GM10248 (cell line): ENCODE data around the gene WAS.
"Not testable (repeated sequence)": the region's sequence is repeated elsewhere in the genome, so short reads cannot be mapped to it uniquely, and the experiment has no call there.

Experiments
- CTCF ChIA-PET: fragments of 300-600 bp; sonication (Branson Sonifier 250); formaldehyde crosslinking; extraction: SDS; loops from one replicate; lab custom pipeline; 2021; ENCODE audit warnings: antibody characterized with exemption; lab: Yijun Ruan, JAX
- POLR2A ChIA-PET: fragments of 350-650 bp; sonication (Branson Sonifier 250); formaldehyde crosslinking; extraction: SDS; loops from one replicate; lab custom pipeline; 2020; ENCODE audit warnings: antibody characterized with exemption; lab: Yijun Ruan, JAX
- DNase-seq: peaks from one replicate; pipeline ENCODE4 v3.0.0; 2012; ENCODE audit errors: extremely low spot score
- TF ChIP-seq, protein P1 (sequence below): IDR thresholded peaks from 2 replicates; pipeline ENCODE4 v1.5.1; 2012; ENCODE audit warnings: mild to moderate bottlenecking, low read depth; ENCODE audit errors: extremely low read depth, missing control alignments, control extremely low read depth

Gene WAS

DNA sequence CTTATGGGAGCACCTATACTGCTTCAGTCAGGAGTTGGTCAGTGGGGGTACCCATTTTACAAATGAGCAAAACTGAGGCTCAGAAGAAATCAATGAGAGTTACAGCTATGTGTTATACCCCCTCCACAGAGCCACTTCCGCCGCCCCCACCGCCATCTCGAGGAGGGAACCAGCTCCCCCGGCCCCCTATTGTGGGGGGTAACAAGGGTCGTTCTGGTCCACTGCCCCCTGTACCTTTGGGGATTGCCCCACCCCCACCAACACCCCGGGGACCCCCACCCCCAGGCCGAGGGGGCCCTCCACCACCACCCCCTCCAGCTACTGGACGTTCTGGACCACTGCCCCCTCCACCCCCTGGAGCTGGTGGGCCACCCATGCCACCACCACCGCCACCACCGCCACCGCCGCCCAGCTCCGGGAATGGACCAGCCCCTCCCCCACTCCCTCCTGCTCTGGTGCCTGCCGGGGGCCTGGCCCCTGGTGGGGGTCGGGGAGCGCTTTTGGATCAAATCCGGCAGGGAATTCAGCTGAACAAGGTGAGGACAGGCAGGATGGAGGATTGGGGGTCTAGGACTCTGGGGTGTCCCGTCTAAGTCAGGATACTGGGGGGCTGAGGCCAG is 5.0 kb downstream of the WAS start:
- TF ChIP-seq, protein P1, sequence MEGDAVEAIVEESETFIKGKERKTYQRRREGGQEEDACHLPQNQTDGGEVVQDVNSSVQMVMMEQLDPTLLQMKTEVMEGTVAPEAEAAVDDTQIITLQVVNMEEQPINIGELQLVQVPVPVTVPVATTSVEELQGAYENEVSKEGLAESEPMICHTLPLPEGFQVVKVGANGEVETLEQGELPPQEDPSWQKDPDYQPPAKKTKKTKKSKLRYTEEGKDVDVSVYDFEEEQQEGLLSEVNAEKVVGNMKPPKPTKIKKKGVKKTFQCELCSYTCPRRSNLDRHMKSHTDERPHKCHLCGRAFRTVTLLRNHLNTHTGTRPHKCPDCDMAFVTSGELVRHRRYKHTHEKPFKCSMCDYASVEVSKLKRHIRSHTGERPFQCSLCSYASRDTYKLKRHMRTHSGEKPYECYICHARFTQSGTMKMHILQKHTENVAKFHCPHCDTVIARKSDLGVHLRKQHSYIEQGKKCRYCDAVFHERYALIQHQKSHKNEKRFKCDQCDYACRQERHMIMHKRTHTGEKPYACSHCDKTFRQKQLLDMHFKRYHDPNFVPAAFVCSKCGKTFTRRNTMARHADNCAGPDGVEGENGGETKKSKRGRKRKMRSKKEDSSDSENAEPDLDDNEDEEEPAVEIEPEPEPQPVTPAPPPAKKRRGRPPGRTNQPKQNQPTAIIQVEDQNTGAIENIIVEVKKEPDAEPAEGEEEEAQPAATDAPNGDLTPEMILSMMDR, result no peak
- DNase-seq, result no peak
- ChIA-PET CTCF (no interaction called here), POLR2A (no interaction called here)

- no peak for DNase-seq
- POLR2A ChIA-PET, result no interaction called here
- CTCF ChIA-PET, result no interaction called here
- TF ChIP-seq, protein P1, result no peak
Observed at GRCh38 chrX:48689208-48689920, 5.8 kb downstream of the WAS start.

DNA sequence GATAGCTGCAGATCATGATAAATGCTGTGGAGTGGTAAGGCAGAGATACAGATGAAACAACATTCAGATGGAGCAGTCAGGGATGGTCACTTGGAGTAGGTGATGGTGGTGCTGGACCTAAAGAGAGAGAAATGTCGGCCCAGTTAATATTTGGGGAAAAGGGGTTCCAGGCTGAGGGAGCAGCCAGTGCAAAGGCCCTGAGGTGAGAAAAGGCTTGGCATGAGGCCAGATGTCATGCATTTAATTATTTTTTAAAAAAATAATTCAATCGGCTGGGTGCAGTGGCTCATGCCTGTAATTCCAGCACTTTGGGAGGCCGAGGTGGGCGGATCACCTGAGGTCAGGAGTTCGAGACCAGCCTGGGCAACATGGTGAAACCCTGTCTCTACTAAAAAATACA is 8.1 kb downstream of the WAS start:
- POLR2A ChIA-PET, CTCF ChIA-PET, DNase-seq: not testable (repeated sequence)

DNA sequence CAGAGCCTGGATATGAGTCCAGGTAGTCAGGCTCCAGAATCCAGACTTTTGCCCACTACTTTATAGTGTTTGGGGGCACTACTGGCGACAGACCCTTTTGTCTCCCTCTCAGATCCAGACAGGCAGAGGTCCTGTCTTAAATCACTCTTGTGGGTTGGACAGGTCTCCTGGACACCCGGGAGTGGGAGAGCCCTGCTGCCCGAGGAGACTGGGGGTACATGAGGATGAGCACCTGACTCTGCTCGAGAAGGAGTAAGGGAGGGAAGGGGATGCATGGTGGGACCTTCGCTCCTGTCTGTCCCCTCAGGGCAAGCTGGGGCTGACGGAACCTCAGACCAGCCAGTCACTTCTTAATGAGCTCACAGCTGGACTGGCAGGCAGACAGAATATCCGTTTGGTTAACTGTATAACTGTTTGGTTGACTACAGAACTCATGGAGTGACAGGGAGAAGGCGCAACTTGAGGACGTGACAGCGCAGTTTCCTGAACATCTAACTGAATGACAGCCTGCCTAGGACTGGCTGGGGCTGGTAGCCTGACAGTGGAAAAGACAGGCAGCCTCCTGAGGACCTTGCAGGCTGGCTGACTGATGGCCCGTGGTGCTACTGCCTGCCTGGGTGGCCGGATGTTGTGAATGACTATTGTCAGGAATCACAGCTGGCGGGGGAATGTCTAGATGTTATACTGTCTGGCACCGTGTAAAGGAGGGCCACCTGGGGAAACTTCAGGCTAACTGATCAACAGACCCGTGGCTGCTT is 11.4 kb downstream of the WAS start:
- TF ChIP-seq, protein P1, result no peak
- DNase-seq, result no peak
- POLR2A ChIA-PET, result no interaction called here
- CTCF ChIA-PET, result no interaction called here

- ChIA-PET CTCF (no interaction called here), POLR2A (interaction anchor here (0.5 kb wide), 1 partner anchor 430 kb away, joined by 4 read pairs; no protein-coding TSS in a partner anchor)
- no peak for DNase-seq
- TF ChIP-seq, protein P1, result no peak
Observed at GRCh38 chrX:48695534-48695896, 11.9 kb downstream of the WAS start.

- DNase-seq, result peak; percentile 20
- CTCF ChIA-PET, result no interaction called here
- TF ChIP-seq, protein P1, result no peak
- POLR2A ChIA-PET, result interaction anchor here (0.5 kb wide), 1 partner anchor 429 kb away, joined by 4 read pairs; no protein-coding TSS in a partner anchor
Observed at GRCh38 chrX:48695925-48696300, 12.3 kb downstream of the WAS start.
